Lower leg skin (tissue), 4 donors: ENCODE data around the gene SLC25A38. TPM values are rescaled to one million over a fixed set of nuclear protein-coding genes. Genes with fewer than 3 reads are reported as not detected.
"Not testable (repeated sequence)": the region's sequence is repeated elsewhere in the genome, so short reads cannot be mapped to it uniquely, and the experiment has no call there.

Experiments
- DNase-seq, 2 donors: peaks; one replicate each; pipeline ENCODE4 v3.0.0-alpha.2; 2019; ENCODE audit warnings: low spot score in 2 of 2
- H3K4me3 ChIP-seq: fragments of 200-600 bp; sonication (generic); 2 replicates; pipeline ENCODE4 v1.5.1; 2017; ENCODE audit warnings: mild to moderate bottlenecking, low read depth; ENCODE audit not compliant: poor library complexity, severe bottlenecking
- POLR2A ChIP-seq, 2 donors: fragments of 450-650 bp; IDR thresholded peaks; one replicate each; pipeline ENCODE4 v1.6.1; 2016 to 2017; ENCODE audit warnings: antibody characterized with exemption in 2 of 2, mild to moderate bottlenecking in 1 of 2, moderate library complexity in 1 of 2
- WGBS, 2 donors: methylation state at CpG; one replicate each; pipeline ENCODE4 v1.1.5; 2018; 5-methylcytosine and 5-hydroxymethylcytosine counted together
- intact Hi-C: fragments of 100-400 bp; cut with DNase I; formaldehyde crosslinking; loops from one replicate; pipeline ENCODE4 v1.15.0; 2023; ENCODE audit warnings: low total_unique reads
- total RNA-seq, 4 donors: library from RNA; depleted of rRNA; stranded (reverse); fragments of >200 nt; gene quantifications; one replicate each; pipeline ENCODE4 v1.1.0, GENCODE V29; 2016
- TF ChIP-seq, protein P1 (sequence below), 3 donors: fragments of 450-650 bp; IDR thresholded peaks; one replicate each; pipeline ENCODE4 v1.5.1; 2016; ENCODE audit warnings: antibody characterized with exemption in 3 of 3, mild to moderate bottlenecking in 3 of 3, moderate library complexity in 2 of 3

Gene SLC25A38
- total RNA-seq, 4 donors from 2014 or later, result 12.7 to 21.3 (median 14.1) TPM

- 71 to 78% methylated on average over 3 of the region's 3 CpGs for WGBS, 2 donors
- TF ChIP-seq, protein P1, sequence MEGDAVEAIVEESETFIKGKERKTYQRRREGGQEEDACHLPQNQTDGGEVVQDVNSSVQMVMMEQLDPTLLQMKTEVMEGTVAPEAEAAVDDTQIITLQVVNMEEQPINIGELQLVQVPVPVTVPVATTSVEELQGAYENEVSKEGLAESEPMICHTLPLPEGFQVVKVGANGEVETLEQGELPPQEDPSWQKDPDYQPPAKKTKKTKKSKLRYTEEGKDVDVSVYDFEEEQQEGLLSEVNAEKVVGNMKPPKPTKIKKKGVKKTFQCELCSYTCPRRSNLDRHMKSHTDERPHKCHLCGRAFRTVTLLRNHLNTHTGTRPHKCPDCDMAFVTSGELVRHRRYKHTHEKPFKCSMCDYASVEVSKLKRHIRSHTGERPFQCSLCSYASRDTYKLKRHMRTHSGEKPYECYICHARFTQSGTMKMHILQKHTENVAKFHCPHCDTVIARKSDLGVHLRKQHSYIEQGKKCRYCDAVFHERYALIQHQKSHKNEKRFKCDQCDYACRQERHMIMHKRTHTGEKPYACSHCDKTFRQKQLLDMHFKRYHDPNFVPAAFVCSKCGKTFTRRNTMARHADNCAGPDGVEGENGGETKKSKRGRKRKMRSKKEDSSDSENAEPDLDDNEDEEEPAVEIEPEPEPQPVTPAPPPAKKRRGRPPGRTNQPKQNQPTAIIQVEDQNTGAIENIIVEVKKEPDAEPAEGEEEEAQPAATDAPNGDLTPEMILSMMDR (IDR thresholded peaks at IDR 0.05), result no peak
- TF ChIP-seq POLR2A (IDR thresholded peaks at IDR 0.05), result no peak
- intact Hi-C loops, result no loop called here
- H3K4me3 ChIP-seq, result no peak overlapping the region
- DNase-seq, result no peak
Observed at GRCh38 chr3:39349080-39349479, 34.1 kb upstream of the SLC25A38 start.

- 69 to 72% methylated on average over 5 of the region's 5 CpGs for WGBS, 2 donors
- intact Hi-C loops, result no loop called here
- DNase-seq, result no peak
- H3K4me3 ChIP-seq, result no peak overlapping the region
- TF ChIP-seq, protein P1 (IDR thresholded peaks at IDR 0.05), result no peak
- TF ChIP-seq POLR2A (IDR thresholded peaks at IDR 0.05), result no peak
Observed at GRCh38 chr3:39350714-39351113, 32.5 kb upstream of the SLC25A38 start.

DNA sequence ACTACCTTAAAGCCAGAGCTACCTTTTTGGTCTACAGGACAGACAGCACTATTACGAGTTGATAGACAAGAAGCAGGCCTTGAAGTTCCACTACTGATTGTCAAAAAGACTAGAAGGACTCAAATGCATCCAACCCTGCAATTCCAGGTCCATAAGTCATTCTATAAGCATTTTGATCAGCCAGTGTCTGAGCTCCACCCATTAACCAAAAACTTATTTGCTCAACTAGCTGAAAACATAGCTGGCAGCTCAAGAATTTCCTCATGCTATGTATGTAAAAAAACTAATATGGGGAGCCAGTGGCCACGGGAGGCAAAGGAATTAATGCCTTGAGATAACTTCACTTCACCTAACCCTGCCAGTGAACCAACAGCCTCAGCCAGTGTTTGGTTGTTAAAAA lies 32.0 kb upstream of the SLC25A38 start:
- 71 to 79% methylated on average over 2 of the region's 2 CpGs for WGBS, 2 donors
- H3K4me3 ChIP-seq, intact Hi-C loops, DNase-seq: not testable (repeated sequence)

DNA sequence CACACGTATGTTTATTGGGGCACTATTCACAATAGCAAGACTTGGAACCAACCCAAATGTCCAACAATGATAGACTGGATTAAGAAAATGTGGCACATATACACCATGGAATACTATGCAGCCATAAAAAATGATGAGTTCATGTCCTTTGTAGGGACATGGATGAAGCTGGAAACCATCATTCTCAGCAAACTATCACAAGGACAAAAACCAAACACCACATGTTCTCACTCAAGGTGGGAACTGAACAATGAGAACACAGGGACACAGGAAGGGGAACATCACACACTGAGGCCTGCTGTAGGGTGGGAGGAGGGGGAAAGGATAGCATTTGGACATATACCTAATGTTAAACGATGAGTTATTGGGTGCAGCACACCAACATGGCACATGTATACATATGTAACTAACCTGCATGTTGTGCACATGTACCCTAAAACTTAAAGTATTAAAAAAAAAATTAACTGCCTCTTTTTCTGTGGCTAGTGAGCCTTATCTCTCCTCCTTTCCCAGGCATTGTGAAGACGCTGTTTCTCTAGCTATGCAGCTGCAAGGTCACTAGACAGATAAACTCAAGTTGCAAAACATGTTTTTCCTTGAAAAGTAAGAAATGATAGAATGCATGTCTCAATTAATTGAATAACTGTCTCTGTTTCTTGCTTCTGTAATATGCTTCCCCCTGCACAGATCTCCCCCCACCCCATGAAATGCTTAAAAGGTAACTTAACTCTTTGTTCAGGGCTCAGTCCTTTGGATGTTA lies 29.8 kb upstream of the SLC25A38 start:
- 78 to 88% methylated on average over 3 of the region's 3 CpGs for WGBS, 2 donors
- H3K4me3 ChIP-seq, intact Hi-C loops, DNase-seq: not testable (repeated sequence)

DNA sequence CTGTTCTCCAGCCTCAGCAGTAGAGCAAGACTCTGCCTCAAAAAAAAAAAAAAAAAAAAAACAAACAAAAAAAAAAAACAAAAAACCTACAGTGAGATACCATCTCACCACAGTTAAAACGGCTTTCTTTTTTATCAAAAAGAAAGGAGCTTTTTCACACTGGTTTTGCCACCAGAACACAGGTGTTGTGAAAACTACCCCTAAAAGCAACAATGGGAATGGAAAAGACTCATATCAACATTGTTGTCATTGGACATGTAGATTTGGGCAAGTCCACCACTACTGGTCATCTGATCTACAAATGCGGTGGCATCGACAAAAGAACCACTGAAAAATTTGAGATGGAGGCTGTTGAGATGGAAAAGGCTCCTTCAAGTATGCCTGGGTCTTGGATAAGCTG lies 24.8 kb upstream of the SLC25A38 start:
- intact Hi-C loops, result no loop called here
- no peak overlapping the region for H3K4me3 ChIP-seq
- TF ChIP-seq, protein P1 (IDR thresholded peaks at IDR 0.05), result no peak
- TF ChIP-seq POLR2A (IDR thresholded peaks at IDR 0.05), result no peak
- WGBS, 2 donors, result 72 to 74% methylated on average over 3 of the region's 3 CpGs
- no peak for DNase-seq

GRCh38 chr3:39361252-39361927 lies 21.8 kb upstream of the SLC25A38 start:
- WGBS, 2 donors, result 67 to 84% methylated on average over 8 of the region's 8 CpGs
- TF ChIP-seq, protein P1 (IDR thresholded peaks at IDR 0.05), result no peak
- no peak for TF ChIP-seq POLR2A (IDR thresholded peaks at IDR 0.05)
- DNase-seq, result no peak
- no peak overlapping the region for H3K4me3 ChIP-seq
- intact Hi-C loops, result no loop called here
